HuH-7.5 (cell line): ENCODE data around the gene ITGB5.

ENCODE experiments used
- DNase-seq: peaks from one replicate; pipeline ENCODE4 v3.0.0; 2011; ENCODE audit warnings: low spot score

Gene ITGB5

GRCh38 chr3:124896824-124897526 is 9.8 kb upstream of the ITGB5 start:
- DNase-seq: no peak

- DNase-seq: no peak
These were observed 8.6 kb upstream of the ITGB5 start for GRCh38 chr3:124895756-124896155.

GRCh38 chr3:124893526-124893925 is 6.4 kb upstream of the ITGB5 start:
- no peak for DNase-seq

- DNase-seq: no peak
These were observed 3.5 kb upstream of the ITGB5 start for GRCh38 chr3:124890573-124891190.

GRCh38 chr3:124888482-124889441 is 1.6 kb upstream of the ITGB5 start:
- no peak for DNase-seq

GRCh38 chr3:124887932-124888298 is 750 bp upstream of the ITGB5 start:
- DNase-seq: no peak

- peak; percentile 82 for DNase-seq
These were observed 753 bp downstream of the ITGB5 start for GRCh38 chr3:124886168-124887056.

GRCh38 chr3:124885466-124886167 is 1.5 kb downstream of the ITGB5 start:
- no peak for DNase-seq

GRCh38 chr3:124884474-124885101 is 2.6 kb downstream of the ITGB5 start:
- no peak for DNase-seq

GRCh38 chr3:124883766-124884473 is 3.2 kb downstream of the ITGB5 start:
- no peak for DNase-seq

- no peak for DNase-seq
These were observed 4.1 kb downstream of the ITGB5 start for GRCh38 chr3:124882816-124883747.

GRCh38 chr3:124881976-124882697 is 5.0 kb downstream of the ITGB5 start:
- DNase-seq: no peak

GRCh38 chr3:124879337-124879680 is 7.9 kb downstream of the ITGB5 start:
- DNase-seq: no peak

GRCh38 chr3:124878561-124879336 is 8.4 kb downstream of the ITGB5 start:
- DNase-seq: no peak

- no peak for DNase-seq
These were observed 9.5 kb downstream of the ITGB5 start for GRCh38 chr3:124877674-124878073.

- DNase-seq: no peak
These were observed 10.7 kb downstream of the ITGB5 start for GRCh38 chr3:124876401-124876878.

GRCh38 chr3:124873226-124873625 is 13.9 kb downstream of the ITGB5 start:
- no peak for DNase-seq
